AG10803 (cell line): ENCODE data around the gene APOL2.
"Not testable (repeated sequence)": the region's sequence is repeated elsewhere in the genome, so short reads cannot be mapped to it uniquely, and the experiment has no call there.

Experiments
- DNase-seq: peaks from one replicate; pipeline ENCODE4 v3.0.0; 2010; ENCODE audit warnings: low read depth
- H3K4me3 ChIP-seq: 2 replicates; pipeline ENCODE4 v1.5.1; 2011; ENCODE audit warnings: mild to moderate bottlenecking, low read length, control low read depth
- CTCF ChIP-seq: conservative IDR thresholded peaks from 2 replicates; pipeline ENCODE4 v1.5.1; 2011; ENCODE audit warnings: mild to moderate bottlenecking, low read length, control low read depth, inconsistent platforms

APOL2 gene

DNA sequence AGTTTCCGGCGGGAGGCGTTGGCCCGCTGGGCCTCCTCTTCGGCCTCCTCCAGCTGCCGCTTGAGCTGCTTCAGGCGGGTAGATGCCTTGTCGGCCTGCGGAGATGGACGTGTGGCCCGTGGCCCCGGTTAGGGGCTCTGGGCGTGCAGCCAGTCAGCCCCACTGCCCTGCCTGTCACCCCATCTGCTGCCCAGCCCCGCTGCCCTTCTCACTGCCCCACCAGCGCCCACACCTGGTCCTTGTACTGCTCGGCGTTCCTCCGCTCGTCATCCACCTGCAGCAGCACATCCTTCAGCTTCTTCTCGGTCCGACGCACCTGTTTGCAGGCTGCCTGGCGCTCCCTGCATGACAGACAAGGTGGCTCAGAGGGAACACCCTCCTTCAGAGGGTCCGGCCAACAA is 44.8 kb upstream of the APOL2 start:
- DNase-seq = no peak
- TF ChIP-seq CTCF = no peak

GRCh38 chr22:36282328-36282831 is 43.1 kb upstream of the APOL2 start:
- TF ChIP-seq CTCF = no peak
- no peak for DNase-seq
- no peak overlapping the region for H3K4me3 ChIP-seq

More for the DNA sequence above, 44.8 kb upstream of the APOL2 start:
- no peak overlapping the region for H3K4me3 ChIP-seq

DNA sequence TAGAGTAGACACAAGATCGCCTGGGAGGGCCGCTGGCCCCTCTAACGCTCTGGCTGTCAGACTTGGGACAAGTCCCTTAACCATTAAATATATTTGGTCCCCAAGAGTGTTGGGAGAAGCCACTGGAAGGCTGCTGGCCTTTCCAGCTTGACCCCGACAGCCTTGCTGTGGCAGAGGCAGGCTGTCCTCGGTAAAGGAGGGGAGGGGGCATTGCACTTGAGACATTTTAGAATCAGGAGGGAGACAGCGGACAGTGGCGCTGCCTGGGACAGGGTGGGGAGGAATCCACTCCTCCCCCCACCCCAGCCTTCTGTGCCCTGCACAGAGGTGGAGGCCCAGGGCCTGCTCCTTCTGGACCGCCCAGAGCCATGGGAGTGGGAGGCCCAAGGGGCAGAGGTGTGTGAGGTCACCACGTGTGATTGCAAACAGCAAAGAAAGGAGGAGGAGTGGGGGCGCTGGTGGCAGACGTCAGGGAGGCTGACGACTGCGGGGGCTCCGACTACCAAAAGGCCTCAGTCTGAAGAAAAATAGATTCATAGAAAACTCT is 42.5 kb upstream of the APOL2 start:
- DNase-seq = no peak
- no peak for TF ChIP-seq CTCF
- H3K4me3 ChIP-seq = no peak overlapping the region

DNA sequence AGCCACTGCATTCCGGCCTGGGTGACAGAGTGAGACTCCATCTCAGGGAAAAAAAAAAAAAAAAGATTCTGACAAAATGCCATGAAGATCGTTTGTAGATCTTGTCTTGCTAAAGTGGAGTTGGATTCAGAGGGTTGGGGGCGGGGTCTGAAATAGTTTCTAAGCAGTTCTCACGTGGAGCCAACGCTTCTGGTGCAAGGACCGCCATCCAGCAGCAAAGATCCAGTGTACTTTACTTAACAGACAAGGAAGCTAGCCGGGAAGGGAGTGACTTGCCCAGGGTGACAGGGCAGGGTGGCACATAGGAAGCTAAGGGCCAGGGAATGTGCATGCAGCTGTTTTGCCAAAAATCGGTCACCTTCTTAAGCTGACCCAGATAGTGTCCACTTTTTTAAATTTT is 41.1 kb upstream of the APOL2 start:
- no peak for TF ChIP-seq CTCF
- DNase-seq = no peak

DNA sequence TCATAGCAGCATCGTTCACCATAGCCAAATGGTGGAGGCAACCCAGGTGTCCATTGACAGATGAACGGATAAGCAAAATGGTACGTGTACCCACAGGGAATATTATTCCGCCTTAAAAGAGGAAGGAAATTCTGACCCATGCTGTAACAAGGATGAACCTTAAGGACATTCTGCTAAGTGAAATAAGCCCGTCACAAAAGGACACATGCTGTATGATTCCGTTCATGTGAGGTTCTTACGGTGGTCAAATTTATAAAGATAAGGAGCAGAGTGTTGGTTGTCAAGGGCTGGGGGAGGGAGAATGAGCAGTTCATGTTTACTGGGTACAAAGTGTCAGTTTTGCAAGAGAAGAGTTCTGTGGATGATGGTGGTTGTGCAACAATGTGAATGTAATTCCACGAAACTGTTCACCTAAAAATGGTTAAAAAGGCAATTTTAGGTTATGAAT is 39.9 kb upstream of the APOL2 start:
- no peak for TF ChIP-seq CTCF
- no peak for DNase-seq
- no peak overlapping the region for H3K4me3 ChIP-seq

More for the DNA sequence above, 41.1 kb upstream of the APOL2 start:
- no peak overlapping the region for H3K4me3 ChIP-seq

GRCh38 chr22:36277482-36278291 is 38.4 kb upstream of the APOL2 start:
- TF ChIP-seq CTCF = peak; percentile 76
- H3K4me3 ChIP-seq = no peak overlapping the region
- DNase-seq = peak; percentile 62

DNA sequence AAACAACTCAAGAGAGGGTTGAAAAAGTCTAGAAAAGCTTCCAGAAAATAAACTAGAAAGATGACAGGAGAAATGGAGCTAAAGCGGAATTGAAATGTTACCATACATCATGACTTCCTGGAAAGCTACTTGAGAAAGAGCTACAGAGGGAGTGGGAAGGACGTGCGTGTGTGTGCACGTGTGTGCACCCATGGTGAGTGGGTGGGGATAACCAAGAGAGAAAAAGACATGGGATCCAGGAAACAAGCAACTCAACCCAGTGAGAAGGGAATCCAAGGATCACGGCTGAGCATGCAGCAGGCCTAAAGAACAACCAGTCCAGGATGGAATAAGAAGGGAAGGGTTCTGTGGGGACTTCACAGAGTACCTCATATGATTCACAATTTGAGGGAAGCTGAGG is 35.2 kb upstream of the APOL2 start:
- no peak for TF ChIP-seq CTCF
- no peak for DNase-seq
- H3K4me3 ChIP-seq = no peak overlapping the region

GRCh38 chr22:36271951-36272350 is 32.6 kb upstream of the APOL2 start:
- not testable (repeated sequence) for DNase-seq, H3K4me3 ChIP-seq

DNA sequence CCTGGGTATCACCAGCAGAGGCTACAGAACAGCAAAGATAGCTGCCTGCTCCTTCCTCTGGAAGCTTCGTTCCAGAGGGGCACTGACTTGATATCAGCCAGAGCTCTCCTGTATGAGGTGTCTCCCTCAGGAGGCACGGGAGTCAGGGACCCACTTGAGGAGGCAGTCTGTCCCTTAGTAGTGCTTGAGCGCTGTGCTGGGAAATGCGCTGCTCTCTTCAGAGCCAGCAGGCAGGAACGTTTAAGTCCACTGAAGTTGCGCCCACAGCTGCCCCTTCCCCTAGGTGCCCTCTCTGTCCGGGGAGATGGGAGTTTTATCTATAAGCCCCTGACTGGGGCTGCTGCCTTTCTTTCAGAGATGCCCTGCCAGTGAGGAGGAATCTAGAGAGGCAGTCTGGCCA is 31.9 kb upstream of the APOL2 start:
- not testable (repeated sequence) for DNase-seq, H3K4me3 ChIP-seq
